GM10847 (cell line): ENCODE data around the gene PRKCH.

Experiments
- POLR2A ChIP-seq: IDR thresholded peaks from 2 replicates; pipeline ENCODE4 v1.6.1; 2011; ENCODE audit not compliant: insufficient read length; ENCODE audit errors: extremely low read depth

The PRKCH gene

DNA sequence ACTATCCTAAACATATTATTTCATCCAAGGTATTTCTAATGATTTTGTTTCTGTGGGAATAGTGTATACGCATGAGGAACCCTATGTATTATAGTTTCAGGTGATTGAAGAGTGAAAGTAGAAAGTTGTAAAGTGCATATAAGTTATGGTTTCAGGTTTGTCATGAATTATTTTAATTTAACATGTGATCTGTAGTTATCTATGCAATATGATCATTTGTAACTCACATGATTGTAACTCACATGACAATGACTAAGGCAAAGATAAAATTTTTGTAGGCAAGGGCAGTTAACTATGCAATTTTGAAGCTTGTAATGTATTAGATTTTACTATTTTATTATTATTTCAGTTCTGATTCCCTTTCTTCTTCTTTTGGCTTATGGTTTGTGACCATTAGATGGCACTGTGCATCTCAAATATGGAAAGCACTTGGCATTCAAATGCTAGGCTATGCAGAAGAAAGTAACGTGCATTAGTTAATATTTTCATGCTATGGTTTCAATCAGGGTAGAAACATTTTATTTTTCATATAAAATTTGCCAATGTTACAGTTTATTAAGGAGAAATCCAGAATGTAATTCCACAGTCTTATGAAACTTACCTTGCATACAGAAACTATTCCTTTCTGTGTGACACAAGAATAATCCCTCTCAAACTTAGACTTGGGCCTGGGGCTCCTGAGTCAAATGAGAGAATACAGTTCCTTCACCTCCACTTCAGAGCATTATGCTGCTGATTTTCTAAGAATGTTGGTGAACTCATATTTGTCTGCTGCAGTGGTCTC lies 24.5 kb upstream of the PRKCH start:
- no peak for TF ChIP-seq POLR2A

DNA sequence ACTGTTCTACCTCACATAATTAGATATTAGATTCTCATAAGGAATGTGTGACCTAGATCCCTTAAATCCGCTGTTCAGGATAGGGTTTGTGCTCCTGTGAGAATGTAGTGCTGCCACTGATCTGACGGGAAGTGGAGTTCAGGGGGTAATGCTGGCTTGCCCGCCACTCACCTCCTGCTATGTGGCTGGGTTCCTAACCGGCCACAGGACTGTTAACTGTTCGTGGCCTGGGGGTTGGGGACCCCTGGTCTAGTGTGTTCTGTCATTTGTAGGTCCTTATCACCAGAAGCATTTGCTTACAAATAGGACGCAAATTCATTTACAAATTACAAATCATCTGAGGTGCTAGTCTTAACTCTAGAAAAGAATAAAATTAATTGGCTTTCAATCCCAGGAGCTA lies 23.8 kb upstream of the PRKCH start:
- TF ChIP-seq POLR2A = no peak

DNA sequence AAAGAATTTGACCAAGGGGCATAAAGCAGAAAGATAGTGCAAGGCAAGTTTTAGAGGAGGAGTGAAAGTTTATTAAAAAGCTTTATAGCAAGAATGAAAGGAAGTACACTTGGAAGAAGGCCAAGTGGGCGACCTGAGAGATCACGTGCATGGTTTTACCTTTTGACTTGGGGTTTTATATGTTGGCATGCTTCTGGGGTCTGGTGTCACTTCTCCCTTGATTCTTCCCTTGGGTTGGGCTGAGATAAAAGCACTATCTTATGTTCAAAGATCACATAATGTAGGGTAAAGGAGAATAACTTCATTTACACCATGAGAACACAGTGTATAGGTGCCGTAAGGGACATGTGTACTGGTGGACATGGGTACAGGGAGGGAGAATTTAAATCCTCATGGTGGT lies 22.6 kb upstream of the PRKCH start:
- no peak for TF ChIP-seq POLR2A

DNA sequence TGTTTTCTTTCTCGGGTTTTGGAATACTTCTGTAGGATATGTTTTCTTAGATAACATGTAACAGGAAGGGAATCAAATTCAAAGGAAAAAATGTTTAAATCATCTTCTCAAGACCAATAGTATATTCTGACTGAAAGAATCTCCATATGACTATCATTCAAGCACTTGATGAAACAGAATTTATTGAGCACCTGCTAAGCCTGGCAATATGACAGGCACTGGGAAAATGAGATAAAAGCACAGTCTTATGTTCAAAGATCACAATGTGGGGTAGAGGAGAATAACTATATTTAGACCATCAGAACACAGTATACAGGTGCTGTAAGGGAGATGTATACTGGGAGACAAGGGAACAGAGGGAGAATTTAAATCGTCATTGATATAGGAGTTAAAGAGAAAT lies 21.2 kb upstream of the PRKCH start:
- no peak for TF ChIP-seq POLR2A

DNA sequence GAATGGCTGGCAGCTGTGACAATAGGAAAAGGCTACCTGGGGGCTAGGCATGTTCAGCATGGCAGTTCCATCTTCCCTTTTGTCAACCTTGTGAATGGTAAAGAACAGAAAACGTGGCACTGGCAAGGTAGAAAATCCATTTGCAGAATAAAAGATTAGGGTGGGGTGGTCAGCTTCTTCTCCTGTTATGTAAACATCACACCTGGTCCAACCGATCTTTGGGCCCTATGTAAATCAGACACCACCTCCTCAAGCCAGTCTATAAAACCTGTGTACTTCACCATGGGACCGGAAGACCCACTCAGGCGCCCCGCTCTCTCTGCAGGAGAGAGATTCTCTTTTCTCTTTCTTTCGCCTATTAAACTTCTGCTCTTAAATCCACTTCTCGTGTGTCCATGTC lies 20.6 kb upstream of the PRKCH start:
- TF ChIP-seq POLR2A = no peak

DNA sequence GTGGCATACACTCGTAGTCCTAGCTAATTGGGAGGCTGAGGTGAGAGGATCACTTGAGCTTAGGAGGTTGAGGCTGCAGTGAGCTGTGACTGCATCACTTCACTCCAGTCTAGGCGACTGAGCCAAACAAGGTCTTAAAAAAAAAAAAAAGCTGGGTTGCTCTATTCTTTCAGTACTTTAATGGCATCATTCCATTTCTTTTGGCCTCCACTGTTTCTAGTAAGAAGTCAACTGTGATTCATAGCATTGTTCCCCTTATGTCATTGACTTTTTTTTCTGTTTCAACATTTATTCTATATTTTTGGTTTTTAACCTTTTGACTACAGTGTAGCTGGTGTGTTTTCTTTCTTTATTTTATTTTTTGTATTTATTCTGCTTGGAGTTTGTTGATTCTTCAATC lies 16.7 kb upstream of the PRKCH start:
- no peak for TF ChIP-seq POLR2A

DNA sequence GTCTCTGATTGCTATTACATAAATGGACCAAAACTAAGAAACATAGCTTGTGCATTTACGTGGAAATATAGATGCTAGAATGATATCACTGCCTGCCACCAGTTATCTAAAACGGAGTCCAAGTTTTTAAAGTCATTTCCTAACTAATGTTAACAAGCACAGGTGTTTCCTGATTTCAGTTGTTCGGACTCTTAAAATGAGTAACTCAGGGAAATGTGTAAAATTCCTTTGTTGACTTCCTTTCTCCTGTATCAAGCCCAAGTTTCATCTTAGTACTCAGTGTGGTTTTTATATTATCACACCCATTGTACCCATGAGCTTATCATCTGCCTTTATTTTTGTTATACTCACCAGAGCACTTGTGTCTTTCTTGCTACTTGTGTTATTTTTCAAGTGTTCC lies 13.2 kb upstream of the PRKCH start:
- no peak for TF ChIP-seq POLR2A

DNA sequence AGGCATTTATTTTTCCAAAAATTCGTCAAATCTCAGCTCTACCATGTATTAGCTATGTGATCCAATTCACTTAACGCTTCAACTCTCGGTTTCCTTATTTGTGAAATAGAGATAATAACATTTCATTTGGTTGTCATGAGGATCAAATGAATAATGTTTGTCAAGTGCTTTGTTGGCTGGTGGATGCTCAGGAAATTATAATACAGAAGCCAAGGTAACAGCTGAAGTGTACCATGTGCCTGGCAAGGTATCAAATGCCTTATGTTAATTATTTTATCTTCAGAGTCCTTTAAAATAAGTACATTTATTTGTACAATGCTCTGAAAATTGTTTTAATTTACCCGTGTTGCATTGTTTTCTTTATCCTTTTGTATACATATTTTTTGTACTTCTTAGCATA lies 6.1 kb upstream of the PRKCH start:
- TF ChIP-seq POLR2A = no peak

DNA sequence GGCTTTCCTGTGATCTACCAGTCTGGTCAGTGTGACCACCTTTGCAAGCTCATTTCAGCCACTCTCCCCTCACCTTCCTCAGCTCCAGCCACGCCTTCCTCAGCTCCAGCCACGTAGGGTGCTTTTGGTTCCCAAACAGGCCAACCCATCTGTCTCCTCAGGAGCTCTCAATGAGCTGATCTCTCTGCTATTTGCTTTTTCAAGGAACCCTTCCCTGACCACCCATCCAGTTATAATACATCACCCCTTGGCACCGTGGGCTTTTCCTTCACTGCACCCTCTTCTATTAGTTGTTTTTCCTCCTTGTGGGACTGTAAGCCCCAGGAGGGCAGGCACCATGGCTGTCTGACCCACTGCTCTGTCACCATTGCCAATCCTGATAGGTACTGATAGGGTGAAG lies 2.3 kb upstream of the PRKCH start:
- no peak for TF ChIP-seq POLR2A

DNA sequence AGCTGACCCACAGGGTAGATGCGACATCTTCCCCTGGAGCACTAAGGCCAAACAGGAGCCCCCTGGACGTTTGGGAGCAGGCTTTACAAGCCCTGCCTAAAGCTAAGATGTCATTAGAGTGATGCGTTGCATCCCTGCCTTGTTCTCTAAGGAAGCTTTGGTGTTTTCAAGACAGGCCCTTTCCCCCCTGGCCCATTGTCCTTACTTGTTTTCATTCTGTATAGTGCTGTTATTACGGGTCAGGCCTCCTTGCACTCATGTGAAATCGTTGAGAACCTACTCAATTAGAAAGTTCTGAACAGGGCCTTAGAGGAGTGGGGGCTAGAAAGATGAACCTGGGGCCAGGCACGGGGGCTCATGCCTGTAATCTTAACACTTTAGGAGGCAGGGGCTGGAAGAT lies 1.7 kb upstream of the PRKCH start:
- TF ChIP-seq POLR2A = no peak

DNA sequence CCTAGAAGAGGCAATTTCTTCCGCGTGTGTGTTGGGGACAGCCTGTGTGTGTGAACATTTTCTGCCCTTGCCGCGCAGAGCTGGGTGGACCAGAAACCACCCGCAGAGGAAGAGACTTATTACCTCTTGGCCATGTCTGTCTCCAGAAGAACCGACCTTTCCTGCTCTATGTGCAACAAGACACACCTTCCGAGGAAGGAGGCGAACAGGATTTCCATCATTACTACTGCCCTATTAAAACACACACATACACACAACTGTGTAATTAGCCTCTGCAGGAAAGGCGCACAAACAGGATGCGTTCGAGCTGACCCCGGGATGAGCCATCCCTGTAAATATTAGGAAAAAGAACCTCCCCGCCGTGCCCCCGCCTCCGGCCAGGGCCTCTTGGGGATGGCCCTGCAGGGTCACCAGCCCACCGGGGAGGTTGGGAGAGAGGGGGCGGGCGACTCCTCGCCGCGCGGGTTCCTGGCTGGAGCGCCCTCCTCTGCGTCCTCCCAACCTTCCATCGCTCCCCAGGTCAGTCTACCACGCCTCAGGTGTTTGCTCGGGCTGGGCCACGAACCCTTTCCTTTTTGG lies 484 bp upstream of the PRKCH start:
- TF ChIP-seq POLR2A = no peak

DNA sequence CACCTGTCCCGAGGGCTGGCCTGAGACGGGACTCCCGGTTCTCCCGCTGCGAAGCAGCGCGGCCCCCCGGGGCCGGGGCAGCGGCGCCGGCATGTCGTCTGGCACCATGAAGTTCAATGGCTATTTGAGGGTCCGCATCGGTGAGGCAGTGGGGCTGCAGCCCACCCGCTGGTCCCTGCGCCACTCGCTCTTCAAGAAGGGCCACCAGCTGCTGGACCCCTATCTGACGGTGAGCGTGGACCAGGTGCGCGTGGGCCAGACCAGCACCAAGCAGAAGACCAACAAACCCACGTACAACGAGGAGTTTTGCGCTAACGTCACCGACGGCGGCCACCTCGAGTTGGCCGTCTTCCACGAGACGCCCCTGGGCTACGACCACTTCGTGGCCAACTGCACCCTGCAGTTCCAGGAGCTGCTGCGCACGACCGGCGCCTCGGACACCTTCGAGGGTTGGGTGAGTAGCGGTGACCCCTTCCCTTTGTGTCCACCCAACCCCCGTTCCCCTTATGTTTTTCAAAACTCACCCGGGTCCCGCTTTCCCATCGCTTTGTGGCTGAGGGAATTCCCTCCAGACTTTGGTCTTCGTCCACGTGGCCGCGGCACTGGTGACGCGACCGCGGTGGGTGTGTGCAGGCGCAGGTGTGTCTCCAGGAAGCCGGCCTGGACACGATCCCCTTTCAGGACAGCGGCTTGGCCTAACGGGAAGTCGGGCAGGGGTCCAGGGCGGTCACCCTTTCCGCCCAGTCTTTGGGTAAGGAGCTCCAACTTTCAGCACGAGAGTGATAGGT lies 826 bp downstream of the PRKCH start:
- TF ChIP-seq POLR2A = no peak

DNA sequence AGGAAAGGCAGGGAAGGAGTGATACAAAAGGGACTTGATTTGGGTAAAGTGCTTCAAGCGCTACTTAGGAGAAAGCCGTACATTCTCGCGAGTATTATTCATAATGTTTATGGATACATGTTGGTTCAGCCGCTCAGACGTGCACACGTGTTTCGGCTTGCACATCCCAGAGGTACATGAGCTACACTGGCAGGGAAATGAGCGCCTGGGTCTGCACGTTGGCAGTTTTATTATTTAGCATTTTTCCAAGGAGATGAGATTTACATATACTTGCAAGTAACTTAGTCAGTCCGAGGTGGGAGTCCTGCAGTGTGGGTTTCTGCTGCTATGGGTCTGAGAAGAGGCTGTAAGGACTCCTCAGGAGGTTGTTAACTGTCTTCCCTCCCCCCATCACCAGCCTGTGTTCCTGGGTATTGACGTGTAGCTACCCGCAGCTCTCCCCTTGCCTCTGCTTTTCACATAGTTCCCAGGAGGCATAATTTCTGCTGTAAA lies 1.5 kb downstream of the PRKCH start:
- no peak for TF ChIP-seq POLR2A

DNA sequence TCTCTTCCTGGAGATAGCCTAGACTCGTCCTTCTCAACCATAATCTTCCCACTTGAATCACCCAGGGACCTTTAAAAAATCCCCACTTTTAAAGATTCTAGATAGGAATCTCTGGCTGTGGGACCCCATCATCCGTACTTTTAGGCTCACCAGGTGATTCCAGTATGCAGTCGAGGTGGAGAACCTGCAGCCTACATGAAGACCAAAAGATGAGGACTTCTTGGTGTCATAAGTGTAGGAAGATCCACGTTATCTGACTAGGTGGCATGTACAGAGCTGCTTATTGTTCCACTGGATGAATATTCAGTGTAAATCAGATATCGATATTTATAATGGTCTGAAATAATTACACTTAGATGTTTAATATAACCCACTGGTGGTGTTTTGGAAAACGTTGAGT lies 2.6 kb downstream of the PRKCH start:
- no peak for TF ChIP-seq POLR2A

DNA sequence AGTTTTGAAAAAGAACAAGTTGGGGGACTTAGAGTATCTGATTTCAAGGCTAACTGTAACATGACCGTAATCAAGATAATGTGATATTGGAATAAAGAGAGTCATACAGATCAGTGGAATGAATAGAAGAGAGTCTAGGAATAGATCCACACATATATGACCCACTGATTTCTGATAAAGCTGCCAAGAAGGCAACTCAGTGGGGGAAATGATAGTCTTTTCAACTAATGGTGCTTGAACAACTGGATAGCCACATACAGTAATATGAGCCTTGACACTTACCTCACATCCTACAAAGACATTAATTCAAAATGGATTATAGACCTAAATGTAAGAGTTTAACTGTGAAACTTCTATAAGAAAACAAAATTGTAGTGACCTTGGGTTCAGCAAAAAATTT lies 3.8 kb downstream of the PRKCH start:
- no peak for TF ChIP-seq POLR2A

DNA sequence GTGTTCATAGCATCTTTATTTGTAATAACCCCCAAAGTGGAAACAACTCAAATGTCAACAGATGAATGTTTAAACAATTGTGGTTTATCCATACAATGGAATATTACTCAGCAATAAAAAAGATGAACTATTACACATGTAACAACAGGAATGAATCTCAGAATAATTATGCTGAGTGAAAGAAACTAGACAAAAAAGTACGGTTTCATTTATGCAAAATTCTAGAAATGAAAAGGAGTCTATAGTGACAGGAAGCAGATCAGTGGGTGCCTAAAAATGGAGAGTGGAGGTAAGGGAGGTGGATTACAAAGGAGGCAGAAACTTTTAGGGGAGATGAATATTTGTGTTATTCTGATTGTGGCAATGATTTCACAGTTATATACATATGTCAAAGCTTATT lies 4.8 kb downstream of the PRKCH start:
- no peak for TF ChIP-seq POLR2A
